DOHH2 (cell line): Measurements from ENCODE around the gene ZNF536.

ENCODE experiments used
- EZH2phosphoT487 ChIP-seq: fragments of 200-600 bp; sonication (generic); IDR thresholded peaks from 2 replicates; pipeline ENCODE4 v1.6.1; 2017; ENCODE audit warnings: borderline replicate concordance, mild to moderate bottlenecking, antibody characterized with exemption, low read length, moderate library complexity, mixed read lengths
- TF ChIP-seq, protein P1 (sequence below): fragments of 200-600 bp; sonication (generic); IDR thresholded peaks from one replicate; pipeline ENCODE4 v1.5.1; 2014; ENCODE audit warnings: antibody characterized with exemption, mild to moderate bottlenecking, low read depth, low read length; ENCODE audit not compliant: poor library complexity, severe bottlenecking

DNA sequence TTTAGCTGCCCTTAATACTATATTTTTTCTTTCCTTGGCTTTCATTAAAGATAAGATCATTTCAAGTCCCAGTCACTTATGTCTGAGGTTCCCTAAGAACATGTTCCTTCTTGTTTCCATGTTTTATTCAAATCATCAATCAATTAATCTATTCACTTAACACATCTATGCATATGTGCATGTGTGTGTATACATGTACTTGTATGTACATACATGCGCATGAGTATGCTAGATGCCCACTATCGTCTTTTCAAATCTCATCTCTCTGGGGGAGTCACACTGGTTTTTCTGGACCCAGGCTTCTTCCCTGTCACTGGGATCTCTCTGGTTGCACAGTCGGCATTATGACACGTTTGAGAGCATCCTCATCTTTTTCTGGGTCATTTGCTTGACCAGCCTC is 108.9 kb downstream of the ZNF536 start:
- no peak for TF ChIP-seq EZH2phosphoT487
- TF ChIP-seq, protein P1, sequence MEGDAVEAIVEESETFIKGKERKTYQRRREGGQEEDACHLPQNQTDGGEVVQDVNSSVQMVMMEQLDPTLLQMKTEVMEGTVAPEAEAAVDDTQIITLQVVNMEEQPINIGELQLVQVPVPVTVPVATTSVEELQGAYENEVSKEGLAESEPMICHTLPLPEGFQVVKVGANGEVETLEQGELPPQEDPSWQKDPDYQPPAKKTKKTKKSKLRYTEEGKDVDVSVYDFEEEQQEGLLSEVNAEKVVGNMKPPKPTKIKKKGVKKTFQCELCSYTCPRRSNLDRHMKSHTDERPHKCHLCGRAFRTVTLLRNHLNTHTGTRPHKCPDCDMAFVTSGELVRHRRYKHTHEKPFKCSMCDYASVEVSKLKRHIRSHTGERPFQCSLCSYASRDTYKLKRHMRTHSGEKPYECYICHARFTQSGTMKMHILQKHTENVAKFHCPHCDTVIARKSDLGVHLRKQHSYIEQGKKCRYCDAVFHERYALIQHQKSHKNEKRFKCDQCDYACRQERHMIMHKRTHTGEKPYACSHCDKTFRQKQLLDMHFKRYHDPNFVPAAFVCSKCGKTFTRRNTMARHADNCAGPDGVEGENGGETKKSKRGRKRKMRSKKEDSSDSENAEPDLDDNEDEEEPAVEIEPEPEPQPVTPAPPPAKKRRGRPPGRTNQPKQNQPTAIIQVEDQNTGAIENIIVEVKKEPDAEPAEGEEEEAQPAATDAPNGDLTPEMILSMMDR = no peak
